ENCODE data around the gene RHBDD3. TPM values are rescaled to one million over a fixed set of nuclear protein-coding genes. Genes with fewer than 3 reads are reported as not detected.

RHBDD3 gene
- total RNA-seq, 1 experiment from 2014 or later: 34.1 TPM

DNA sequence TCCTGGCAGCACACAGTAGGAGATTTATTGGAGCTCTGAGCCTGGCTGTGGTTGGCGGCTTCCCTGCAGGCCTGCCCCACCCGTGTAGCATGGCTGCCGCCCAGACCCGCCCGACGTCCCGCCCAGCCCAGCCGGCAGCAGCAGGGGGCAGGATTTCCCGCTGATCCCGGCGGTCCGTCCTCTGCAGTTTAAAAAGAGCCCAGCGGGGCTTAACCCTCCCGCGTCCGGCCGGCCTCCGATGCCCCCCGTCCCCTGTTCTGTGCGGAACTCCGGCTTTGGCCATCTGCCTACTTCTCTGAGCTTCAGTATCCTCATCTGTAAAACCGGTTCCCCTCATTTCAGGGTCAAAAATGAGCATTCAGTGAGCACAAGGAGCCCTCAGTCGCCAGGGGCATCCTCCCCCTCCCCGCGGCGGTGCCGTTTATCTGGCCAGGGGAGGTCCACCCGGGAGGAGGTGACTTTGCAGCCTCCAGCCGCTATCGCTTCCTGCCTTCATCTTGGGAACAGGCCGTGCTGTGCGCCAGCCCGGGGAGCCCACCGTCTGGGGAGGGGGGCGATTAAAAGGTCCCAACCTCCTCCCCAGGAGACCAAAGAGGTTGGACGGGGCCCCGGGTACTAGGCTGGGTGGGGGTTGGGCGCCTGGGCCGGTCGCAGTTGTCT, 38.5 kb upstream of the RHBDD3 start, which contains the start of gene GAS2L1:
GAS2L1 (plus strand) TSS at position 476 of the 660 bp plus-strand sequence. CDS start 1,456 bp downstream, outside the sequence.
- DNase-seq (ENCODE audit: low read depth): peak; percentile 85

DNA sequence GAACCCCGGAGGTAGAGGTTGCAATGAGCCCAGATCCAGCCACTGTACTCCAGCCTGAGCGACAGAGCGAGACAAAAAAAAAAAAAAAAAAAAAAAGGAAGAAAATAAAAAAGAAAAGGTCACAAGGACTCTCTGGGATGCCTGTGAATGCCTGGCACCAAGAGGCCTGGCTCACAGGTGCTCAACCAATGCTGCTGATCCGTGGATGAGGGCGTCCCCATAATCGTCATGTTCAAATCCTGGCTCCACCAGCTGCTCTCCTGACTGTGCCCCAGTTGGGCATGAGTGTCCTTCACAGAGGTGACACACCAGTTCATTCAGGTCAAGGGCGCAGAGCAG, 38.0 kb upstream of the RHBDD3 start:
- DNase-seq (ENCODE audit: low read depth): no peak

DNA sequence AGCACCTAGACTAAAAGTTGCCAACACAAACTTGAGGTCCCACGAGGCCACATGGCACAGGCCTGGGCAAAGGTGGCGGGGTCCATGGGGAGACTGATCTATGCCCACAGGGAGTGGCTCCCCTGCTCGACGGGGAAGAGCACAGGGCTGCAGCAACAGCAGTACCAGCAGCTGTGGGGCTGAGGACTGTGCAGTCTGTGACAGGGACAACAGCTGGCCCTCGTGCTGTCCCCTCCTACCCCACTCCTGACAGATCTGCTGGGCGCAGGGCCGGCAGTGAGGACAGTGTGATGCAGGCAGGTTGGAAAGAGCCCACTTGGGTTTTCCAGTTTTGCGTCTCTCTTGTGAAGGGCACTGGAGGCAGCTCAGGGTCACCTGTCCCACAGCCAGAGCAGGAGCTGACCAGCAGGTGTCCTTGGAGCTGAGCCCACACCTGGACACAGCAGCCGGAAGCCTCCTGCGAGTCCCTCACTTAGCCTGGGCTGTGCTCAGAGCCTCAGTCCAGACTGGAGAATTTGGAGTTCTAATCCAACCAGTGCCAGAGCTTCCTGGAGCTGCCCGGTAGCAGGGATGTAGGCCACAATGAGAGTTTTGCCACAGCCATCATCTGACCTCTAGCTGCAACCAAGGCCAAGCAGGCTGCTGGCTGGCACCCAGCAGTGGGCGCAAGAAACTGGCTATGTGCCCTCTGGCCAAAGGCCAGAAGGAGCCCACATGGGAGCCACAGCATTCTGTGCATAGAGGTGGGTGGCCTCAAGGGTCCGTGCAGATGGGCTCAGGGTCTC, 35.1 kb upstream of the RHBDD3 start:
- no peak for DNase-seq (ENCODE audit: low read depth)

DNA sequence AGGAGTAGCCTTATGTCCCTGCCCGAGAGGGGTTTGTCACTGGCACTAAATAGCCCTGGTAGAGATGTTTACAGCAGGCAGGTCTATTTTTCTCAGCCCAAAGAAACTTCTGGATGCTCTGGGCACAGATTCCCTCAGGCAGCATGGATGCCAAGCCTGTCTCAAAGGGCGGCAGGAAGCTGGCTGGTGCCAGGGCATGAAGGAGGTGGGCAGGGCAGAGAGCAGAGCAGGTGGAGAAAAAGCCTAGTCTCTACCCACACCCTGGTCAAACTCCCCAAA, 34.6 kb upstream of the RHBDD3 start:
- no peak for DNase-seq (ENCODE audit: low read depth)

DNA sequence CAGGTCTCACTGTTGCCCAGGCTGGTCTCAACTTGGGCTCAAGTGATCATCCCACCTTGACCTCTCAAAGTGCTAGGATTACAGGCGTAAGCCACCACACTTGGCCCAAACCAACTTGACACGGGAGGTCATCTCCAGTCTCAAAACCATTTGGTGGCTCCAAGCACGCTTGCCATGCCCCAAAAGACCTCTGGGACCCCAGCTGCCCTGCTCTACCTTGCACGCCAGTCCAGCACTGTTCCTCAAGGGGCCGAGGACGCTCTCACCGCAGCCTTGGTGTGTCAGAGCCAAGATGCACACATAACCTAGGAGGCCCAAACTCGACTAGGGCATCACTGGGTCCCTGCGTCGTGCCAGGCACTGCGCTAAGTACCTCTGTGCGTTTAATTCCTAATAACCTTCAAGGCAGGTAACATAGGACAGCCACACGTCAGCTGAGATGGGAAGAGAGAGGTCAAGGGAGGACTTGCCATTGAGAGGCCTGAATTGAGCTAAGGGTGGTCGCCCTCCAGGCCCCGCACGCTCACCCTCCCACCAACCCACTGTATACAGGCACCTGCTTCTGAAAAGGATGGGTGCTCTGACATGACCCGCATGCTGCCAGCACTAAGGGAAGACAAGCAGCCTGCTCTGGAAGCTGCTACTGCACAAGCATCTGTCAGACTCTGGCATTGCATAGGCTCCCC, 34.1 kb upstream of the RHBDD3 start:
- DNase-seq (ENCODE audit: low read depth): no peak

DNA sequence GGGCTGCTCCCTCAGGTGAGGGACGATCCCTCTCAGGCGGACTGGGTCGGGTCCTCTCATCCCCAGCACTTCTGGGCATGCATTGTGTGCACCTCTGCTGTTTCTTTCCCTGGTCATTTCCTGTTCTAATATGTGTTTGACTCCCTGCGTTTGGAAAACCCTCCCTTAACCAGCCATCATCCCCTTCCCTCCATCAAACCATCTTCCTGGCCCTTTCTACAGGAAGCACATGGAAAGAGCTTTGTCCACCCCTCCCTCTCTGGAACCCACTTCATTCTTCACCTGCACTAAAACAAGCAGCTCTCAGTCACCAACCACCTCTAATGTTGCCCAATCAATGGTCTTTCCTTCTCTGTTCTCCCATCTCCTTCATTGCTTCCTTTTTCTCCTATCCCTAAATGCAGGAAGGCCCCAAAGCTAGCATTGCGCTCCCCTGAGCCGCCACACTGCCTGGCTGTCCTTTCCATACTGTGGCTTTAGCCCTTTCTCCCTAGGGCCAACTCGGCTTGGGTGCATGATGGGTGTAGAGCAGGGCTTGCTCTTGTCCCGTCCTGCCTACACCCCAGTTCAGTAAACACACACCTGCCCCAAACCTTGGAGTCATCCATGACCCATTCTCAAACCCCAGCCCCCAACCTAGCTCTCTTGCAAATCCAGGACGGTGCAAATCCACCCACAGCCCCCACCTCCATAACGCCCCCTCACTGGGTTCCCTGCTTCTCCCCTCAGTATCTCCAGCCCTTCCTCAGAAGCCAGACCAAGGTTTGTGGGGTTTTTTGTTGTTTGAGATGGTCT, 33.2 kb upstream of the RHBDD3 start:
- no peak for DNase-seq (ENCODE audit: low read depth)

DNA sequence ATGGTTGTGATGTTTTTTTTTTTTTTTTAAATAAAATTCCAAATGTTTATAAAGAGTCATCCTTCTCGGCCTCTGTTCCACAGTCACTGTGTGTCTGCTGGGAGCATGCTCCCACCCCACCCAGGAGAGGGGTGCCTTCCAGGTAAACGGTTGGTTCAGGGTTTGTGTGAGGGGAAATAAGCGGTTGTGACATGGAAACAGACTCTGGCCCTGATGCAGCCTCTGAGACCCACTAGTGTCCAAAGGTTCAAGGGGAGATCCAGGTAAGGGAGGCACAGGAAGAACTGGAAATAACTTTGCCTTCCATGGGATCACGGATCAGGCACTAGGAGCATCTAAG, 32.7 kb upstream of the RHBDD3 start:
- DNase-seq (ENCODE audit: low read depth): no peak

DNA sequence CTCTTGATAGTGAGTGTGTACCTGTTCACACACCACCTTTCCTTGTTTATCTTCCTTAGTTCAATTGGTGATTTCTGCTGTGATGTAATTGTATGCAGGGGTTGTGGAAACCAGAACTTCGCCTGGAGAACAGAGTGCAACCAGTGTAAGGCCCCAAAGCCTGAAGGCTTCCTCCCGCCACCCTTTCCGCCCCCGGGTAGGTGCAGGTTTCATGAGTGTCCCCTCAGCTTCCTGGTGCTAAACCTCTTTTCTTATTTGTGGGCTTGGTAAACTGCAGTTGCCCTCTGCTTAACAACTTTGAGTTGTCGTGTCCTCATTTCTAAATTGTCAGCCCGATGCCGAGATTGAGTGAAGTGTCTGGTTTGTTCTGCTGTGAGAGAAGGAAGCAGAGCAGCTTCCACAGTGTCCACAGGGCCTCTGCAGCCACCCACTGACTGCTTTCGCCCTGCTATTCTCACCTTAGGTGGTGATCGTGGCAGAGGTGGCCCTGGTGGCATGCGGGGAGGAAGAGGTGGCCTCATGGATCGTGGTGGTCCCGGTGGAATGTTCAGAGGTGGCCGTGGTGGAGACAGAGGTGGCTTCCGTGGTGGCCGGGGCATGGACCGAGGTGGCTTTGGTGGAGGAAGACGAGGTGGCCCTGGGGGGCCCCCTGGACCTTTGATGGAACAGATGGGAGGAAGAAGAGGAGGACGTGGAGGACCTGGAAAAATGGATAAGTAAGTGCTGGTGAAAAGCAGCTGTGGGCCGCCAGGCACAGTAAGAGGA, 31.5 kb upstream of the RHBDD3 start:
- DNase-seq (ENCODE audit: low read depth): no peak

DNA sequence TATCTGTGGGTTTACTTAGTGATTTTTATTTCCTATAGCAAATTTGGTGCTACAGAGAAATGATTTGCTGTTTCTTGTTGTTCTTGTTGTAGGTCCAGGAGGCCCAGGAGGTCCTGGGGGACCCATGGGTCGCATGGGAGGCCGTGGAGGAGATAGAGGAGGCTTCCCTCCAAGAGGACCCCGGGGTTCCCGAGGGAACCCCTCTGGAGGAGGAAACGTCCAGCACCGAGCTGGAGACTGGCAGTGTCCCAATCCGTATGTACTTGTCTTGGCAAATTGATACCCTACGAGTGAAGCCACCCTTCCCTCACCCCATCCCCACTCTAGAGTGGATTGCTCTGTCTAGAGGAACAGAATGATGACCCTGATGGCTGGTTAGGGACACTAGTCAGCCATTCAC, 30.9 kb upstream of the RHBDD3 start:
- DNase-seq (ENCODE audit: low read depth): no peak

DNA sequence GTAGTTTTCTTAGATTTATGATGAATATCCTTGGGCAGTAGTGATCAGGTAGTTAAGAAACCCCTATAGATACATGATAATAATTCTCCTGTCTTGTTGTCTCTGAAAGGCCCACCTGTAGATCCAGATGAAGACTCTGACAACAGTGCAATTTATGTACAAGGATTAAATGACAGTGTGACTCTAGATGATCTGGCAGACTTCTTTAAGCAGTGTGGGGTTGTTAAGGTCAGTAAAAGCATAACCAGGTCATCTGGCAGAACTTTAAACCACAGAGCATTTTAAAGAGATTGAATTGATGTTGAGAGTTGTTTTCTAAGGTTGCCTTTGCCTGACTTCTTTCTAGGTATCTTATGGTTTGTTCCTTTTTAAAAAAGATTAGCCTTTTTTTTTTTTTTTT, 24.6 kb upstream of the RHBDD3 start:
- no peak for DNase-seq (ENCODE audit: low read depth)

DNA sequence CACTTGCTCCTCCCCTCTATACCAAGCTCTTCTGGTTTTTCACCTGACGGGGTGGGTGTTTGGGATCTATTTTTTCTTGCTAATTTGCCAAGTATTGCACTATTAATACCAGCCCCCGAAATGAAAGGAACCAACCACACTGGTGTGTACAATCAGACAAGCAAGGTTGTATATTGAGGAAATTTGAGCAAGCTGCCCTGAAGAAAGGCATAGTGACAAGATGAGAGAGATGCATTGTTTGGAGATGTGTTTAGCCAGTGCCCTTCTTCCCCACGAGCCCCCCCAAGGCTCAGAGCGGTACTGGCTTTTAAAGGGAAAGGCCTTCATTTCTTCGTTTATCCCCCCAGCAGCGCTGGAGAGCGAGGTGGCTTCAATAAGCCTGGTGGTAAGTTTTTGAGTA, 23.4 kb upstream of the RHBDD3 start:
- DNase-seq (ENCODE audit: low read depth): no peak

DNA sequence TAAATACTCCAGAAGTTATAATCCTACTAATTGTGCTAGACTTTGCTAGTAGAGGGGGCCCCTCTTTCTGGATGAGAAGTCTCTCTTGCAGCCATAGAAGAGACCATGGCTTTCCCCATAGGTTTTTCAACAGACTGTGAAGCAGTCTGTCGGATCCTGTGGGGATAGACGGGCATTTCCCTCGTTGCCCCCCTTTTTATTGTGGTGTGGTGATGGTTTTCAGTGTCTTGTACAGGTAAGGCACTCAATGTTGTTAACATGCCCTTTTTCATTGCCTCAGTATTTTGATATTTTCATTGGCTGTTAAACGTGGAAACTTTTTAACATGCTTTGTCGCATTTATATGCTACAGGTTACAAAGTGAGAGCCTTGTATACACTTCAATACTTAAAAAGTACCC, 22.3 kb upstream of the RHBDD3 start:
- DNase-seq (ENCODE audit: low read depth): no peak

DNA sequence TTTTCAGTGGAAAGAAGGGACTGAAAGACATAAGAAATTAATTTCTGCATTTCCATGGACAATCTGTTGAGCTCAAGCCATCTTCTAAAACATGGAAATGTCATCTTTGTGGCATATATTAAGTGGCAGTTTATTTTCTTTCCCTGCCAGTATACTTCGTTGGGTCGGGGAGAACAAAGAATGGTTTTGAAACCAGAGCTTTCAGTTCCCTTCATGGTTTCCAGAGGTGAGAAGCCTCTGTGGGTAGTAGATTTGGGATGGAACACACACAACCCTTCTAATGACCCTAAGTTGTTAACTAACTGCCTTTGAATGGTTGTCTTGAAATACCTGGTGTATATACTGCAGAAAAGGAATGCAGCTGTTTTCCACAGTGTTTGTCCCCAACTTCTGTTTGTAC, 21.1 kb upstream of the RHBDD3 start:
- no peak for DNase-seq (ENCODE audit: low read depth)

DNA sequence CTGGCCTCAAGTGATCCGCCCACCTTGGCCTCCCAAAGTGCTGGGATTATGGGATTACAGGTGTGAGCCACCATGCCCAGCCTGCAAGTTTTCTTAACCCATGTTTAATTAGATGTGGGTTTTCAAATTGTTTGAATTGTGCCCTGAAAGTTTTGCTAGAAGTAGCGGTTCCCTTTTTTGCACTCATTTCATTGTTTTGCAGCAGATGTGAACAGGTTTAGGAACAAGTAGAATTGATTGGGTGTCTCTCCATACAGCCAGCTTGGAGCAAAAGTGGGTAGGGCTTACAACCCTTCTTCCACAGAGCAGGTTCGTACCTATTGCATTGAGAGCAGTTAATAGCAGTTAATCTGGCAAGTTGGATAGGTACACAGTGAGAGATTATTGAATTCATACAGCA, 16.4 kb upstream of the RHBDD3 start:
- DNase-seq (ENCODE audit: low read depth): no peak

DNA sequence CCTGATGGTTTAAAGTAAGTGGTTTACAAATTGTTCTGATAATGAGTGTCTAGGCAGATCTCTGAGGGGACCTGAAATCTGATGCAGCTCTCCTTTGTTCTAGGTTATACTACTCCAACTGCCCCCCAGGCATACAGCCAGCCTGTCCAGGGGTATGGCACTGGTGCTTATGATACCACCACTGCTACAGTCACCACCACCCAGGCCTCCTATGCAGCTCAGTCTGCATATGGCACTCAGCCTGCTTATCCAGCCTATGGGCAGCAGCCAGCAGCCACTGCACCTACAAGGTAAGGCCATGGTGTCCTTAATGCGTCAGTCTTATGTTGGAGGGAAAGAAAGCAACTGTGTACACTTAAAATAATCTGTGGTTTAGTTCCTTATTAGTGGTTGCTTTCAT, 10.1 kb upstream of the RHBDD3 start:
- DNase-seq (ENCODE audit: low read depth): no peak

DNA sequence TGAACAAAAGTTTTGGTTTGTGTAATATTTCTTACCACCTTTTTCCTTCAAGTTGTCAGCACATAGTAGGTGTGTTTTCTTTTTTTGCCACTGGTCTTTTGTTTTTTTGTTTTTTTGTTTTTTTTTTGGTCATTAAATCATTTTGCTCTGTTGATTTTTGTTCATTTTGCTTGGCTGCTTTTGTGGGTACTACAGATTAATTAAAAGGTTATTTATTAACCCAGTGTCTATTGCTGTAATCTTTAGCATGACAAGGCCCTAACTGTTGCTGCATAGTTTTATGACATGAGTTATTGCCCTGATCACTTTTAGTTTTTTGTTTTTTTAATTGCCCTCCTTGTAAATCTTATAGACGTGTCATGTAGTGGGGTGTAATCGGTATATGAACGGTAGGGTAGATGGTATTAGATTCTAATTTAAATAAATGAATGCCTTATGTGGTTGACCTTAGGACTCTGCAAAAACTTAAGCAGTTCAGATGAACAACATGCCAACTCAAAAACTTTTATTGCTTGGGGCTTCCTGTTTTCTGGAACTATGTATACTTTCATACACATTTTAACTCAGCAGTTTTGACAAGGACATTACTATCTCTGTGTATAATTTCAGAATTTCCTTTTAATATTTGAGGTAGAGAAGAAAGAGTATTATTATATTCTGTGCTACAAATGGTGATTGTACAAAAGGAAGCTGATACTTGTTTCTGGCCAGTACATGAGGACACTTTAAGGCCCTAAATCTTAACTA, 8.2 kb upstream of the RHBDD3 start:
- no peak for DNase-seq (ENCODE audit: low read depth)

DNA sequence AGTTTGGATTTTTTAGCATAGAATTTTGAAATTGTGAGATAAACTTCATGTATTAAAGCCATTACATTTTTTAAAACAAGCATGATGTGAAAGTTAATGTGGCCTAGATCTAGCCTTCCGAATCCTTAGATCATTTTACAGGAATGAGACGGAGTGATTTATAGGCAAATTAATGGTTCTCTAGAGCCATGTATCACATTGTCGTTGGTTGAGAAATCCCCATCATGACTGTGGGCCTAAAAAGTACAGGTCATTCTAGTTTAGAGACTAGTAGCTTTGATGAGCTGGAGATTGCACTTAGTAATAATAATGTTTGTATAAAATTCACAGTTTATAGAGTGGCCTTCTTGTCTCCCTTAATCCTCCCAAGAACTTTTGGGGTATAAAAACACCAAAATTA, 7.4 kb upstream of the RHBDD3 start:
- DNase-seq (ENCODE audit: low read depth): no peak

DNA sequence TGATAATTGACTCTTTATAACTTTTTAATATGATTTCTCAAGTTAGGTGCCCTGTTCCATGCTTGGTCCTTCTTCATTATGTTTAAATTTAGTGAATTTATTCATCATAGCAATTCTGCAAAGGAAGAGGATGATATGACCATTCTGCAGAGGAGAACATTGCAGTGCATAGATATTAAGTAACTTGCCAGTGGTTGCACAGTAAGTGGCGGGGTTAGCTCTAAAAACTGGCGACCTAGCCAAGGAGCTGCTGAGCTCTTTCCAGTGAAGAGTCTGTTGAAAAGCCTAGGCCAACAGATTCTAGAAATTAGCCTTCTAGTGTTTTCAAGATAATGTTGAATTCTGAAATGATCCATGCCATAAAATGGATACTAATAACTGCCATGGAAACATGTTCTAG, 4.8 kb upstream of the RHBDD3 start:
- no peak for DNase-seq (ENCODE audit: low read depth)

DNA sequence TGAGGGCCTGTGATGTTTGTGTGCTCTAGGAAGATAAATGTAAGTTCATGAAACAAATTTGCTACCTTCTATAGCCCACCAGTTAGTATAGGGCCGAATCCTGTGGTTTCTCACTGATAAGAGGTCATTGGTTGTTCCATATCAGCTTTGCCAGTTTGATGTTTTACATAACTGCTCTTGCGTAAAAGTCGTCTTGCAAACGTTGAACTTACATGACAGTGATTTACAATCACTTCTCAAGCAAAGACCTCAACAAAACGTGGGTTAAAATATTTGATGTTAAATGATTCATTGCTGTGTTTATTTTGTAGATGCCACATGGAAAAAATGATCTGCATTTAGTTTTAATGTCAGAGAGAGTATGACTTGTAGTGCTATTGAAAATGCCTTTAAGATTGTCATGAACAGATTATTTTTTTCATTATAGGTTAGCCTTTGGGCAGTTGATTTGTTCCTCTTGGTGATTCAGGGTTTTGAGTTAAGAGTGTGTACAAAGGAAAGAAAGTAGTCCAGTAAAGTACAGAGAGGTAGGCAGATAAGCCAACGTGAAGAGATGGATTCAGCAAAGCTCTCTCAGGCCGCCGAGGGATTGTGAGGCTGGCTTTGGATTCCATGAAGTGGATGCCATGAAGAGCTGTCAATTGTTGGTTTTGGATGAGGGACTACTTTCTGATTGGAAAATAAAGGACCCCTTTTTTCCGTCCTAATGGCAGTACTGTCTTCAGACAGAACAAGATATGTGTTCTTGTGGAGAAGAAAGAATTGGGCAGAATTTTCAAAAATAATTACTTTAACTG, 2.9 kb upstream of the RHBDD3 start:
- DNase-seq (ENCODE audit: low read depth): no peak

DNA sequence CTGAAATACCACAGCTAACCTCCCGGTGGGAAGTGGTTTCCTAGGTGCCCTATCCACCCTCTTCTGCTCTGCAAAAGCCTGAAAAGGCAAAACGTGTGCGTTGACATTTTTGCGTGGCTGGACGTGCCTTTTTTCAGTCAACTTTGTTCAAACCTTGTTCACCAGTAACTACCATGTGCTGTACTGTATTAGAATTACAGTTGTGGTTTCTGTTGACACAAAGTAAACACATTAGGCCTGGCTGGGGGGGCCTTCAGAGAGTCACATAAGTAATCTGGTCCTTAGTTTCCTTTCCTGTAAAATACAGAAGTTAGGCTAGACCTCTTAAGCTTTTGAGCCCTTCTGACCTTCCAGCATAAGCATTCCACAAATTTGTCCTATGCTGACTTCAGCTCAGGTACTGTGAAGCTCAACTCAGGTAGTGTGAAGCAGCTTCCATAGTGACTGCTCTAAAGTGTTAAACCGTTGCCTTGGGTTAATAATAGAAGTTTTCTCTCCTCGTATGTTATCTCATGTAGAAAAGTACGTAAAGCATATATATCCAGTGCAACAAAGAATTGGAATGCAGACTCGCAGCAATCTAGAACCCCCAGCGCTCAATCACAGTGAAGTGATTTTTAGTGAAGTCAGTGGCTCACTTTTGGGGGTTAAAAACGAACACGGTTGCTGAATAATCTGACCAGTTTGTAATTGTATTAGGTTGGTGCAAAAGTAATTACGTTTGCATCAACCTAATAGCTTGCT, 2.1 kb upstream of the RHBDD3 start:
- DNase-seq (ENCODE audit: low read depth): no peak
